Measurements from ENCODE around the gene MAPRE3. TPM values are rescaled to one million over a fixed set of nuclear protein-coding genes. Genes with fewer than 3 reads are reported as not detected.

MAPRE3 gene
- 35.7 TPM for total RNA-seq

DNA sequence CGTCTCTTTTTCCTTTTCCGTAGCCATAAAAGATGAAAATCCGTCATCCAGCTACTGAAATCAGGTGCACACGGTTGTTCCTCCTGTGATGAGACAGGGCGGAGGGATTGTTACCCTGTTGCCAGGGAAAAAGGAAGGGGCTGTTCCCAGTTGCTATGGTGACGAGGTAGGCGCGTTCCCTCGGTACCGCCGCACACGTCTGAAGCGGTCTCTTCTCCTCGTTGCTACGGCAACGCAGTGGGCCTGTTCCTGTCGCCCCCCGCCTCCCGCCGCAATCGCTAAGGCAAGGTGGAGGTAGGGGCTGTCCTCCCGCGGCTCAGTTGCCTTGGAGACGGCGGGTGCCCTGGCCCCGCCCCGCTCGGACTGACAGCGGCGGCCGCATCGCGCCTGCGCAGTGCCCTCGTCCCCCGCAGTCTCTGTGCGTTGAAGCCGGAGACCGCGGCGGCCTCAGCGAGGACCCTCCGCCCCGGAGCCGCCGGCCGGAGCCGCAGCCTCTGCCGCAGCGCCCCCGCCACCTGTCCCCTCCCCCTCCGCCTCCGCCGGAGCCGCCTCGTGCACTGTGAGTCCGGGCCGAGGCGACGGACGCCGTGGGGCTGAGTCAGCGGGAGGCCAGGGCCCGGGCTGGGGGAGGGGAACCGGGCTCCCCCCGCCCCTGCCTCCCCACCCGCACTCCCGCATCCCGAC is at the start of gene MAPRE3:
Gene MAPRE3, plus strand, starts transcription at position 394 of the 684 bp plus-strand sequence. CDS start 51,582 bp downstream, outside the sequence.

DNA sequence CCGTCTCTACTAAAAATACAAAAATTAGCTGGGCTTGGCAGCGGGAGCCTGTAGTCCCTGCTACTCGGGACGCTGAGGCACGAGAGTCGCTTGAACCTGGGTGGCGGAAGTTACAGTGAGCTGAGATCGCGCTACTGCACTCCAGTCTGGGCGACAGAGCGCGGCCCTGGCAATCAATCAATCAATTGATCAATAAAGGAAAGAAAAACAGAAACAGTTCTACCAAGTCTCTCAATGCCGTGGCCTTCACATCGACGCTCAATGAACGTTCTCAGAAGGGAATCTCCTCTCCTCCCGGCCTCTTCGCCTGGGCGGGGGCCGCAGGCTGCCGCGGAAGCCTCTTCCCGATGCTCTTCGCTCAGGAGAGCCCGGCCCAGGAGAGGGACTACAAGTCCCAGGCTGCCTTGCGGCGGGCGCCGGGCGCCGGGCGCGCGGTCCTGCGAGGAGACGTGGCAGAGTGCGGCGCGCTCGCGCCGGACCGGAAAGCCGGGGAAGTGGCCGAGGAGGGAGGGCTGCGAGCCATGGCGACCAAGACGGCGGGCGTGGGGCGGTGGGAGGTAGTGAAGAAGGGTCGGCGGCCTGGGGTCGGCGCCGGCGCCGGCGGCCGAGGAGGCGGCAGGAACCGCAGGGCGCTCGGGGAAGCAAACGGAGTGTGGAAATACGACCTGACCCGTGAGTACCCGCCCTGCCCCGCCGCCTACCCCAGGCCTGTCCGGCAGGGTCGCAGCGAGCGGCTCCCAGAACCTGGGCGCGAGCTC is 62.2 kb downstream of the MAPRE3 start, which contains the start of gene TMEM214:
Gene TMEM214, plus strand, starts transcription at position 471 of the 758 bp plus-strand sequence. Its CDS starts 51 bp downstream, at position 522.

DNA sequence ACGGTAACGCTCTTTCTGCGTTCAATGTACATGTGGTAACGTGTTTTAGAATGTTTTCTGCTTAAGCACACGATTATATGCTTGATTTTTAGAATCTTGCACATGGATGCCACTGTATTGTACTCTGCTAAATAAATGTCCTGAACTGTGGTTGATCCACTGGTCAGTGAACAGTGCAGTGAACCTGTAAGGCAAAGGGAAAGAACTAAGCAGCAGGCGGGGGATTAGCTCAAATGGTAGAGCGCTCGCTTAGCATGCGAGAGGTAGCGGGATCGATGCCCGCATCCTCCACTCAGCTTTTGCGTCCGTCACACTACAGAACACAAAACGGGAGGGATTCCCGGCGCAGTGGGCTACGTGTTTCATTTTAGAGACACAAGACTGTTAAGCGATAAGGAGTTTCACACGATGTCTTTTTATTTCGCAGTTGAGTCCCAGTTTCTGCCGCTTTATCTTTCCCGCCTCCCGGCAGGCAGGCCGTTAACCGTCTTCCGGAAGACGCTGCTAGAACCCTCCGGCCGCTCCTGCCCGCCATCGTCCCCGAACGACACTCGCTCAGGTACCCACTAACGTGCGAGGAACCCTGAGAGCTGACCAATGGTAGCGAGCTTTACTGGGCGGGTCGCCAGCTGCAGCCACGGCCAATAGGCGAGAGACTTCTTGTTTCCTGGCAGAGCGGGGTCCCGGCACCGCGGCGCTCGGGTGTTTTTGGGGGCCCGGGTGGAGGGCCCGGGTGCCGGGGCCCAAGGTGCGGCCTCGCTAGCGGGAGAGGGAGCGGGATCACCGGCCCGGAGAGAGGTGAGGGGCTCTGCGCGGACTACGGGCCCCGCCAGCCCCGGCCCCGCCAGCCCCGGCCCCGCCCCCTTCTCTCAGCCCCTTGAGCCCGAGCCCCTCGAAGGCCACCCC is 80.8 kb downstream of the MAPRE3 start, which contains the start of gene AGBL5:
Gene AGBL5, plus strand, starts transcription at position 673 of the 906 bp plus-strand sequence. CDS start 1,291 bp downstream, outside the sequence.

DNA sequence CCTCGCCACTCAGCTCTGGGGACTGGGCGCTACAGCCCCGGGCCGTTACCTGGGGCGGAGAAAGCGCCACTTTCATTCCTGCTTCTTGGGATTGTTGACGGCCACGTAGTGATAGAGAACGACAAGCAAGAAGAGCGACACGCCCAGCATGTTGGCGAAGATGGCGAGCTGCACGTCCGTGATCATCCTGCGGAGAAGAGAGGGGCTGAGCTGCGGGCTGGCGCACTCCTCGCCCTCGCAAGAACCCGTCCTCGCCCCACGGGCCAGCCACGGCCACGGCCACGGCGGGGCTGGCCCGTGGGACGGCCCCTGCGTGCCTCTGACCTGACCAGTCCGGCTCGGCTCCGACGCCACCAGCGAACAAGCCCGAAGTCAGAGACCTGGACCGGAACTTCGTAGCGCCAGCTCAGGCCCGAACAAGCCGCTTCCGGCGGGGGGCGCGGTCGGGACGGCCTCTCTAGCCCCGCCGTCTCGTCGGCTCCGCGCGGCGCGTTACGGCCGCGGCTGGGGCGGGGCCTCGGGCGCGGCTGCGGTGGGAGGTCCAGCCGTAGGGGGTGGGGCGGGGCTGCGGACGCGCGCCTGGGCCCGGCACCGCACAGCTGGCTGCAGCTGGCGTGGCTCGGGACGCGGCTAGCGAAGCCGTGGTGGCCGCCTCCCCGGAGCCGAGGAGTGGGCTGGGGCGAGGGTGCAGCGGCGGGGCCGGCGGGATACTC is 101.0 kb downstream of the MAPRE3 start, which contains the start of gene OST4:
Gene OST4, minus strand, starts transcription at position 378 of the 713 bp plus-strand sequence.

Other genes starting within 250 kb of the MAPRE3 start
- 21.3 TPM for gene SLC35F6, start 206.4 kb upstream of the MAPRE3 start, total RNA-seq
- gene CENPA, start 184.6 kb upstream of the MAPRE3 start, total RNA-seq = 1.3 TPM
- 184 TPM for gene DPYSL5, start 122.5 kb upstream of the MAPRE3 start, total RNA-seq
- 15.7 TPM for gene TMEM214, start 62.3 kb downstream of the MAPRE3 start, total RNA-seq
- gene AGBL5, start 81.0 kb downstream of the MAPRE3 start, total RNA-seq = 16.3 TPM
- 192 TPM for gene OST4, start 101.0 kb downstream of the MAPRE3 start, total RNA-seq
- gene EMILIN1, start 108.0 kb downstream of the MAPRE3 start, total RNA-seq = 2.2 TPM
- gene KHK, start 116.1 kb downstream of the MAPRE3 start, total RNA-seq = 6.9 TPM
- 29.1 TPM for gene CGREF1, start 148.5 kb downstream of the MAPRE3 start, total RNA-seq
- gene ABHD1, start 153.2 kb downstream of the MAPRE3 start, total RNA-seq = 0.31 TPM
- 21.9 TPM for gene PREB, start 164.0 kb downstream of the MAPRE3 start, total RNA-seq
- gene PRR30, start 168.8 kb downstream of the MAPRE3 start, total RNA-seq = not detected
- gene TCF23, start 178.4 kb downstream of the MAPRE3 start, total RNA-seq = not detected
- 35.4 TPM for gene ATRAID, start 241.4 kb downstream of the MAPRE3 start, total RNA-seq
- gene SLC5A6, start 241.6 kb downstream of the MAPRE3 start, total RNA-seq = 28.8 TPM
- 20.7 TPM for gene CAD, start 246.7 kb downstream of the MAPRE3 start, total RNA-seq